ENCODE results near the gene RUFY4. TPM values are rescaled to one million over a fixed set of nuclear protein-coding genes. Genes with fewer than 3 reads are reported as not detected.
"Not testable (repeated sequence)": the region's sequence is repeated elsewhere in the genome, so short reads cannot be mapped to it uniquely, and the experiment has no call there.

Gene RUFY4
- total RNA-seq, 1 donor from 2014 or later, result 0.42 TPM

DNA sequence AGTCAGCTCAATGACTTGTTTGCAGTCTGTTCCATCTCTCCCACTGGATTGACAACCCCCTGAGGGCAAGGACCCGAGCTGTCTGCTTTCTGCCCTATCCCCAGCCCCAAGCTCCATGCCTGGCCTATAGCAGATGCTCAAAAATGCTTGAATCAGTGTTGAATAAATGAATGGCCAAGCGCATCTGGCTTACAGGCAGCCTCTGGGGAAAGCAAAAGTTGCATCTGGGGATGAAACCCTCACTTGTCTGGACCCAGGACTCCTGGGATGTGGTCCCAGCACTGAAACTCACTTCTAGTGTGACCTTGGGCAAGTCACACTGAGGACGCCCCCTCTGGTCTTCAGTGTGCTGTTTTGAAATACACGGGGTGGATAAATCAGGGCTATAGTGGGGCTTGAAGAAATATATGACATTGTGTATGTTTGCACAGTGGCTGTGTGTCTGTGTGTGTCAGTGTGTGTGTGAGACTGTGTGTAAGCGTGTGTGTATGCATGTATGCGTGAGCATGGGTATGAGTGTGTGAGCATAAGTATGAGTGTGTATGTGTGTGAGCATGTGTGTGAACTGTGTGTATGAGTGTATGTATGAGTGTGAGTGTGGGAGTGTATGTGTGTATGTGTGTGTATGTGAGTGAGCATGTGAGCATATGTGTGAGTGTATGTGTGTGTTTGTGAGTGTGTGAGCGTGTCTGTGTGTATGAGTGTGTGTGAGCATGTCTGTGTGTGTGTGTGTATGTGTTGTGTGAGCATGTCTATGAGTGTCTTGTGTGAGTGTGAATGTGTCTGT is 38.5 kb upstream of the RUFY4 start:
- peak; percentile 45 for DNase-seq (ENCODE audit: low spot score)

DNA sequence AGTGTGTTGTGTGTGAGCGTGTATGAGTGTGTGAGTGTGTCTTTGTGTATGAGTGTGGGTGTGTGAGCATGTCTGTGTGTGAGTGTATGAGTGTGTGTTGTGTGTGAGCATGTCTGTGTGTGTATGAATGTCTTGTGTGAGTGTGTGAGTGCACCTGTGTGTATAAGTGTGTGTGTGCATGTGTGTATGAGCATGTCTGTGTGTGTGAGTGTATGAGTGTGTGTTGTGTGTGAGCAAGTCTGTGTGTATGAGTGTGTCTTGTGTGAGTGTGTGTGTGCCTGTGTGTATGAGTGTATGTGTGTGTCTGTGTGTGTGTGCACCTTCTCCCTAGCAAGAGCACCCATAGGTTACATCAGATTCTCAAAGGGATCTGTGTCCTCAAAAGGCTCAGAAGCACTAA is 37.8 kb upstream of the RUFY4 start:
- DNase-seq (ENCODE audit: low spot score), result no peak

DNA sequence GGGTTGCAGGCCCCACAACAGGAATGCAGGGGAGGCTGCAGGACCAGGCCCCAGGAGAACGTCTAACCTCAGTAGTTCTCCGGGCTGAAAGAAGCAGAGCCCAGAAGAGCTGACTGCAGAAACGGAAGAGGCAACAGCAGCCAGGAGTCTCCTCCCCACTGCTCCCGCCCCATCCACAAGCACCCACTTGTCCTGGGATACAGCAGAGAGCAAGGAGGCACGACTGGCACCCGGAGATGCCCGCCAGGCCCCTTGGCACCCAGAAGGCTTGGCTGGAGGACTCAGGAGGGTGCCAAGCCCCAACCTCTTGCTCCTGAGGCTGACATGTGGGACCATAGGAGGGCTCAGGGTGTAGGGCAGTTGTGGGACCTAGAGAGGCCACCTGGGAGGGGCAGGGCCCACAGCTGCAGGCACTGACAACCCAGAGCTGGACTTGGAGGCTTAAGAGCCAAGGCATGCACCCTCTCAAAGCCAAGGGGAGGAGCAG is 37.2 kb upstream of the RUFY4 start:
- no peak for DNase-seq (ENCODE audit: low spot score)

DNA sequence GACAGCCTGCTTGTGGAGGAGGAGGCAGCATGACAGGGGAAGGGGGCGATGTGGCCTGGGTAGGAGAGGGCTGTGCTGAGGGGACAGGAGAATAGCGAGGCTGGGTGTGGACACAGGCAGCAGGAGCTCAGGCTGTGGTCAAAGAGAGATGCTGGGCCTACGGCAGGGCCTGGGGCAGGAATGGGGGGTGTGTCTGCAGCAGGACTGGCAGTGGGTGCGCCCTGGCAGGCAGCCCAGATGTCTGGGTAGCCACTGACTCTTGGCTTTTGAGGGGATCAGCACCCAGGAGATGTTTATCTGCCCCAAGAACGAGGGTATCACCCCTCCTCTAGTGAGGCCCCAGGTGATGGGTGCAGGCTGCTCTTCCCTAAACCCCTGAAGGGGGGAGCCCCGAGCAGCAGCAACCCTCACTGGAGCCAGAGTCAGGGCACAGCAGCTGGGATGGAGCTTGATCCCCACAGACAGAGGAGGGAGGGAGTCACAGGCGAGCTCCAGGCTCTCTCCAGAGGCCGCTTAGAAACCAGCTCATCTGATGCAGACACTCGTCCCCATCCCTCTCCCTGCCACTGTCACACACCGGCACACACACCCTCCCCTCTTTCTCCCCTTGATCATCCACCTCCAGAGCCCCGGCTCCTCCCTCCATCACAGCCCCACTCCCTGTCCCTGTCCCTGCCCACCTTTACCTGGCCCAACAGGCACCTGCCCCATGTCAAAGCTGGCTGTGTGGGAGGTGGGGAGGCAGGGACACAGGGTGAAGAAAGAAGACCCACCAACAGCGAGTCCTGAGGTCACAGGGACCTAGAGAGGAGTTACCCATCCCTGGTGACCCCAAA is 36.5 kb upstream of the RUFY4 start:
- no peak for DNase-seq (ENCODE audit: low spot score)

DNA sequence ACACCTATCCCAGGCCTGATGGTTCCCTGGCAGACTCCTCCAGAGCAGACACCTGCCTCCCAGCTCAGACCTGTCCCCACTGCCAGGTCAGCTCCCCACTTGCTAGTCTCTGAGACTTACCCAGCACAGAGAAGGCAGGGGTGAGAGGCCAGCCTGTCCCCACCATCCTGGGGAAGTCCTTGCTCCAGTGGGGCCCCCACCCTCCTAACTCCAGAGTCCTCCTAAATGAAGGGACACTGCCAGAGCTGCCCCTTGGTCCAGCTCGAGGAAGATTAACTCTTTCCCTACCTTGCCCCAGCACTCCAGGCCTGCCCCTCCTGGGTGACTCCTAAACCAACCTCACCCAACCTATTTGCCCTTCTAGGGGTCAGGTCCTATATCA is 35.9 kb upstream of the RUFY4 start:
- no peak for DNase-seq (ENCODE audit: low spot score)

- DNase-seq (ENCODE audit: low spot score), result peak; percentile 82
These were observed 35.2 kb upstream of the RUFY4 start for GRCh38 chr2:218033590-218034496.

DNA sequence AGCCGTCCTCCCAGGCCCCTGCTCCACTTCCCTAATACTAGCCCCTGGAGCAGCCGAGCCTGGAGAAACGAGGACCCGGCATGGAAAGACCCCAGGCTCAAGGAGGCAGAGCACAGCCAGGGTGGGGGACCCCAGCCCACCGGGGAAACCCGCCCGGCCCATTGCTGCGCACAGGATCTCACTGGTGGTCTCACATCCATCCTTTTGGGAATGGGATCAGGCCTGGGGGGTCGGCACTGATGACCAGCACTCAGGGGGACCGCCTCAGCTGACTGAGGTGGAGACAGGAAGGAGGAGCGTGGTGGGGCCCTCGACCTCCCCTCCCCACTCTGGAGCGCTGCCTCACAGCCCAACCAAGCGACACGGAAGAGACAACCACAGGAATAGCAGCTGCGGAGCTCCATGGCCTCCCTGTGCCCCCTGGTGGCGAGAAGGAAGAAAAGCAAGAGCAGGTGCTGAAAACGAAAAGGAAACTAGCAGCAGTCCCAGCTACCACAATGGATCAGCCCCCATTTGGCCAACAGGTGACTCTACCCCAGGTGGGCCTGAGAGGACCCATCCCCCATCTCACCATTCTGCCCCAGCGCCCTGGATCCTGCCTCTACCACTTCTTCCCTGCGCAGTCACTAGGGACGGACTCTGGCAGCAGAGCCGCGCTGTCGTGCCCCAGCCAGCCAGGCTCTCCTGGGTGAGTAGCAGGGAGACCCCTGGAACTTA is 34.4 kb upstream of the RUFY4 start:
- DNase-seq (ENCODE audit: low spot score), result peak; percentile 89

- DNase-seq (ENCODE audit: low spot score), result peak; percentile 77
These were observed 33.5 kb upstream of the RUFY4 start for GRCh38 chr2:218035463-218036100.

GRCh38 chr2:218036371-218036770 is 32.7 kb upstream of the RUFY4 start:
- no peak for DNase-seq (ENCODE audit: low spot score)

DNA sequence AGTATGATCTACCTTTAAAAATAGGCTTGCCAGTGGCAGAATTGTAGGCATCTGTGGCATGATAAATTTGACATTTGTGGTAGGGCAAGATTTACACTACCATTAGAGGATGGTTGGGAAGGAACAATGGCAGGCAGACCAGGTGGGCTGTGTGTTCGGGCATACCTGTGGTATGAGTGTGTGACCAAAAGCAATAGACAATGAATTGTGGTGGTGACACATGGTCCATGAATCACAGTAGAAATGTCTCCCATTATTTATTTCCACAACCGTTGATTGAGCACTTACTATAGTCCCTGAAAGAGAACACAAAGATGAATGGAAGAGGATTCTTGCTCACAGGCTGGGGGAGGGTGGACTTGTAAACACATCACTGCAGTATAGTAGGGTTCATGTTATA is 29.9 kb upstream of the RUFY4 start:
- no peak for DNase-seq (ENCODE audit: low spot score)

GRCh38 chr2:218040883-218041282 is 28.2 kb upstream of the RUFY4 start:
- DNase-seq (ENCODE audit: low spot score), result no peak

DNA sequence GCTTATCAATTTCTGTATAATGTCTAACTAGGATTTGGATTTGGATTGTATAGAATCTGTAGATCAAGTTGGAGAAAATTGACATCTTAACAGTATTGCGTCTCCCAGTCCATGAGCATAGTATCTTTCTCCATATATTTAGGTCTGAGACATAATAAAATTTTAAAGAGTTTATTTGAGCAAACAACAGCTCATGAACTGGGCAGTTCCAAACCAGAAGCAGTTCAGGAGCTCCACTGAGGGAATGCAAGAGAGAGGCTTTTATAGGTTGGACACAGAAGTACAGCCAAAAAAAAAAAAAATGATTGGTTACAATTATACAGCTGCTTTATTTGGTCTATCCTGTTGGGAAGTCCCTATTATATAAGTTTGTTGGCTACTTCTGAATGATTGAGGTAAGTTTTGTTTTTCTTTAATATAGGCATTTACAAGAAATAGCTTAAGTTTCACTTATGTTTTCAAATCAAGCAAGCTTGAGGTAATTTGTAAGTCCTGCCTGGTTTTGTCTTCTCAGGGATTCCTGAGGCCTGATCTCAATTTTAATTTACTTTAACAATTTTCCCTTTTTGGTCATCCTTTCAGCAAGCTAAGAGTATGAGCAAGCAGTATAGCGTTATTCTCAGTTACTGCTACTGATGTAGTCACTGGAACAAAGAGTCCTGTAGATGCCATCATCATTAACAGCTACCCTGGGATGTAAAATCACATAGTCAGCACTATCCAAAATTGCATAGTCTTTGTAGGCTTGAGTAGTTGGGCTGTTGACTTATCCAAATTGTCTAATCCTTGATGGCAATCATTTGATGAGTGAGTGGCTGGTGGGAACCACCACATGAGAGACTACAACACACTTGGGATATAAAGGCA is 27.5 kb upstream of the RUFY4 start:
- DNase-seq (ENCODE audit: low spot score), result no peak

DNA sequence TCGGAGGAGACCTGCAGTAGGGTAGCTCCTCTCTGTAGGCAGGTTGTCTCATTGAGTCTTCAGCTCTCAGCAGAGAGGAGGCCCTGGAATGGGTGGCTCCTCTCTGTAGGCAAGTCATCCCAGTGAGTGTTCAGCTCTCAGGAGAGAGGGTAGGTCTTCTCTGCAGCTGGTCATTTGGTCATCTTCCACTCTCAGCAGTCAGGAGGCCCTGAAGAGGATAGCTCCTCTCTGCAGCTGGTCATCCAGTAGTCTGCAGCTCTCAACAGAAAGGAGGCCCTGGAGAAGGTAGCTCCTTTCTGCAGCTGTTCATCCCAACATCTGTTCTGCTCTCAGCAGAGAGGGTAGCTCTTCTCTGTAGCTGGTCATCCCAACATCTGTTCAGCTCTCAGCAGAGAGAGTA is 26.0 kb upstream of the RUFY4 start:
- DNase-seq (ENCODE audit: low spot score), result no peak

DNA sequence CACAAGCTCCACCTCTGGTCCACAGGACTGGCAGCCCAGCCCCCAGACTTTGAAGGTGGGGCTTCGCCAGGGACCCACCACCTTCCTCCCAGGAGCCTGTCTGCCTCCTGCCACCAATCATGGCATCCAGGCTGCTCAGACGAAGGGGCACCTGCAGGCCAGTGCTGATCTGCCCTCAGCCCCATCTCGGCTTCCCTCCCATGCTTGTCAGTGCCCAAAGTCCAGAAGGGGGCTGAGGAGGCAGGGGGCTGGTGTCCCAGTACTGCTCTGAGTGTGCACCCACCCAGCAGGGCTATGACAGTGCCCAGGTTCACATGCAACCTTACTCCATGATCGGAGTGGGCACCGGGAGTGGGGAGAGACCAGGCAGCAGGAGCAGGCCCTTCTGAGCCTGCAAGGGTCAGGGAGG is 25.3 kb upstream of the RUFY4 start:
- DNase-seq (ENCODE audit: low spot score), result peak; percentile 73

DNA sequence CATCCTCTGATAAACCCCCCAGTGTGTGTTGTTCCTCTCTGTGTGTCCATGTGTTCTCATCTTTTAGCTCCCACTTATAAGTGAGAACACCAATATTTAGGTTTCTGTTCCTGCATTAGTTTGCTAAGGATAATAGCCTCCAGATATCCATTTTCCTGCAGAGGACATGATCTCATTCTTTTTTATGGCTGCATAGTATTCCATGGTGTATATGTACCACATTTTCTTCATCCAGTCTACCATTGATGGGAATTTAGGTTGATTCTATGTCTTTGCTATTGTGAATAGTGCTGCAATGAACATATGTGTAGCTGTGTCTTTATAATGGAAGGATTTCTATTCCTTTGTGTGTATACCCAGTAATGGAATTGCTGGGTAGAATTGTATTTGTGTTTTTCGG is 24.5 kb upstream of the RUFY4 start:
- not testable (repeated sequence) for DNase-seq (ENCODE audit: low spot score)

GRCh38 chr2:218046238-218046637 is 22.8 kb upstream of the RUFY4 start:
- no peak for DNase-seq (ENCODE audit: low spot score)

DNA sequence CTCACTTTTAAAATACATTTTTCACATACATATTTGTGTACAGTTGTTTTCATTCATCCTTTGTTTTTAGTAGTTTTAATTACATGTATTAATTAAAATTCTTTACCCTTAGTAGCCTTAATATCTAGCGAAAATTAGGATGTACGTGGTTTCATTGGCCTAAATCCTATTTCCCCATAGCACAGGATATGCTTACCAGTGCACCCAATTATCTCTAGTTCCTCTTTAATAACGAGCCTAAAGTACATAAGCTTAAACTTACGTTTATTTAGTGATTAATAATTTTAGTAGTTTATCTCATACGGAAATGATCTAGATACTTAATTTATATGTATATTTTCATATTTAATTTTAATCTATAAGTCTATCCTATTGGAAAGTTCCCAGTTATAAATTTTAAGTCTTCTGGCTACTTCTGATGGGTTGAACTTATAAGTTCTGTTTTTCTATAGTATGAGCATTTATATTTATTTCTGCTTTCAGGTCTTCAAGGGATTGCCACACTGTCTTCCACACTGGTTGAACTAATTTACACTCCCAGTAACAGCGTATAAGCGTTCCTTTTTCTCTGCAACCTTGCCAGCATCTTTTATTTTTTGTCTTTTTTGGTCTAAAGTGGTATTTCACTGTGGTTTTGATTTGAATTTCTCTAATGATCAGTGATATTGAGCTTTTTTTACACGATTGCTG is 21.4 kb upstream of the RUFY4 start:
- no peak for DNase-seq (ENCODE audit: low spot score)

- no peak for DNase-seq (ENCODE audit: low spot score)
These were observed 17.1 kb upstream of the RUFY4 start for GRCh38 chr2:218051903-218052302.

- DNase-seq (ENCODE audit: low spot score), result no peak
These were observed 9.8 kb upstream of the RUFY4 start for GRCh38 chr2:218059289-218059688.

Data from mesenteric fat pad (tissue), 1 donor.